SK-N-SH (cell line): ENCODE data around the gene SCAPER. TPM values are rescaled to one million over a fixed set of nuclear protein-coding genes. Genes with fewer than 3 reads are reported as not detected.

Experiments used
- CTCF ChIA-PET: fragments of 300-600, 350-600 bp; formaldehyde crosslinking; extraction: SDS; loops from one replicate; lab custom pipeline; 2021; lab: Yijun Ruan, JAX
- POLR2A ChIA-PET: fragments of 350-600 bp; sonication (Branson Sonifier 250); formaldehyde crosslinking; extraction: SDS; loops from one replicate; lab custom pipeline; 2020; ENCODE audit warnings: antibody characterized with exemption, inconsistent platforms; lab: Yijun Ruan, JAX
- DNase-seq: peaks from one replicate; pipeline ENCODE4 v3.0.0; 2012
- H2AFZ ChIP-seq: fragments of 200-600 bp; sonication (generic); 2 replicates; pipeline ENCODE4 v1.8.1; 2016; ENCODE audit warnings: antibody characterized with exemption, mild to moderate bottlenecking, low read depth
- H3F3A ChIP-seq: fragments of 200-600 bp; sonication (generic); replicated peaks from 2 replicates; pipeline ENCODE3; 2016; ENCODE audit warnings: antibody characterized with exemption, mild to moderate bottlenecking; ENCODE audit not compliant: insufficient read depth
- H3K27ac ChIP-seq, 2 experiments: fragments of 200-500 bp in 1 of 2; fragments of 200-600 bp in 1 of 2; sonication (Bioruptor generic) in 1 of 2; sonication (generic), shearing (Covaris generic) in 1 of 2; 2 replicates each; pipeline versions ENCODE4 v1.5.1 to v1.6.1; 2014 to 2016; ENCODE audit warnings: low read depth in 2 of 2, inconsistent platforms in 1 of 2, low read length in 1 of 2, mild to moderate bottlenecking in 1 of 2, mixed read lengths in 1 of 2
- H3K27me3 ChIP-seq: fragments of 200-600 bp; sonication (generic), shearing (Covaris generic); 2 replicates; pipeline ENCODE4 v1.6.1; 2016; ENCODE audit warnings: mixed run types; ENCODE audit not compliant: insufficient read depth
- H3K36me3 ChIP-seq, 2 experiments: fragments of 200-500 bp in 1 of 2; fragments of 200-600 bp in 1 of 2; sonication (Bioruptor generic) in 1 of 2; sonication (generic) in 1 of 2; replicated peaks in 1 of 2; 2 replicates each; pipeline versions ENCODE3 to v1.5.1; 2014 to 2016; ENCODE audit warnings: low read length in 1 of 2, mild to moderate bottlenecking in 1 of 2; ENCODE audit not compliant: insufficient read depth in 2 of 2, control insufficient read depth in 1 of 2
- H3K4me1 ChIP-seq, 2 experiments: fragments of 200-500 bp in 1 of 2; fragments of 200-600 bp in 1 of 2; sonication (Bioruptor generic) in 1 of 2; sonication (generic), shearing (Covaris generic) in 1 of 2; 2 replicates each; pipeline versions ENCODE4 v1.5.1 to v1.6.1; 2014 to 2016; ENCODE audit warnings: low read depth in 1 of 2, low read length in 1 of 2, mixed run types in 1 of 2; ENCODE audit not compliant: insufficient read depth in 2 of 2, control insufficient read depth in 1 of 2
- H3K4me2 ChIP-seq: fragments of 200-600 bp; sonication (generic), shearing (Covaris generic); 2 replicates; pipeline ENCODE4 v1.6.1; 2017; ENCODE audit warnings: mixed run types
- H3K4me3 ChIP-seq, 2 experiments: fragments of 200-500 bp in 1 of 2; fragments of 200-600 bp in 1 of 2; sonication (Bioruptor generic) in 1 of 2; sonication (generic), shearing (Covaris generic) in 1 of 2; 2 replicates each; pipeline versions ENCODE4 v1.5.1 to v1.8.1; 2014 to 2016; ENCODE audit warnings: low read depth in 2 of 2, inconsistent platforms in 1 of 2, low read length in 1 of 2, mild to moderate bottlenecking in 1 of 2, mixed read lengths in 1 of 2, moderate library complexity in 1 of 2
- H3K79me2 ChIP-seq: fragments of 200-600 bp; sonication (generic); 2 replicates; pipeline ENCODE4 v1.8.1; 2017; ENCODE audit warnings: mild to moderate bottlenecking; ENCODE audit not compliant: insufficient read depth
- H3K9ac ChIP-seq: fragments of 200-600 bp; sonication (generic); 2 replicates; pipeline ENCODE4 v1.6.1; 2017; ENCODE audit warnings: mixed run types
- H3K9me2 ChIP-seq: fragments of 200-600 bp; sonication (generic); 2 replicates; pipeline ENCODE4 v1.6.1; 2017; ENCODE audit warnings: mixed run types
- H3K9me3 ChIP-seq: fragments of 200-600 bp; sonication (generic); 2 replicates; pipeline ENCODE4 v1.6.1; 2017; ENCODE audit warnings: mixed run types, mild to moderate bottlenecking, moderate library complexity
- H4K20me1 ChIP-seq: fragments of 200-600 bp; sonication (generic); 2 replicates; pipeline ENCODE4 v1.6.1; 2017; ENCODE audit warnings: mild to moderate bottlenecking, mixed run types; ENCODE audit not compliant: insufficient read depth
- CHD2 ChIP-seq: fragments of 150-350 bp; IDR thresholded peaks from 2 replicates; pipeline ENCODE4 v1.6.1; 2018; ENCODE audit warnings: low read length; ENCODE audit not compliant: partially characterized antibody
- CTCF ChIP-seq: fragments of 200-600 bp; sonication (generic); IDR thresholded peaks from 2 replicates; pipeline ENCODE4 v1.6.1; 2017; ENCODE audit warnings: antibody characterized with exemption, mild to moderate bottlenecking, moderate library complexity
- ELF1 ChIP-seq: IDR thresholded peaks from 2 replicates; pipeline ENCODE4 v1.4.0; 2012
- FOSL2 ChIP-seq: IDR thresholded peaks from 2 replicates; pipeline ENCODE4 v1.4.0; 2012; ENCODE audit warnings: low read depth, mild to moderate bottlenecking, moderate library complexity, borderline replicate concordance
- FOXM1 ChIP-seq: IDR thresholded peaks from 2 replicates; pipeline ENCODE4 v1.4.0; 2012; ENCODE audit warnings: low read depth, mild to moderate bottlenecking
- GABPA ChIP-seq: IDR thresholded peaks from 2 replicates; pipeline ENCODE4 v1.4.0; 2012; ENCODE audit warnings: low read depth, mild to moderate bottlenecking
- GATA2 ChIP-seq: sonication (generic); formaldehyde crosslinking; IDR thresholded peaks from 2 replicates; pipeline ENCODE4 v1.5.0; 2020; ENCODE audit warnings: mild to moderate bottlenecking, missing genetic modification reagents
- MXI1 ChIP-seq: IDR thresholded peaks from 2 replicates; pipeline ENCODE4 v1.6.1; 2012; ENCODE audit warnings: mild to moderate bottlenecking, low read depth, low read length, improper control_type of control experiment
- NFIC ChIP-seq: IDR thresholded peaks from 2 replicates; pipeline ENCODE4 v1.4.0; 2012; ENCODE audit warnings: borderline replicate concordance
- NRF1 ChIP-seq: IDR thresholded peaks from 2 replicates; pipeline ENCODE4 v1.6.1; 2012; ENCODE audit warnings: low read depth, mild to moderate bottlenecking, low read length
- PBX3 ChIP-seq: IDR thresholded peaks from 2 replicates; pipeline ENCODE4; 2012
- POLR2AphosphoS5 ChIP-seq: IDR thresholded peaks from 2 replicates; pipeline ENCODE4 v1.6.1; 2012; ENCODE audit warnings: low read depth, low read length
- RAD21 ChIP-seq: IDR thresholded peaks from 2 replicates; pipeline ENCODE4 v1.6.1; 2012; ENCODE audit warnings: mild to moderate bottlenecking, low read length
- REST ChIP-seq: IDR thresholded peaks from 2 replicates; pipeline ENCODE4 v1.6.1; 2012; ENCODE audit warnings: mild to moderate bottlenecking, low read depth, low read length, moderate library complexity
- RFX5 ChIP-seq: IDR thresholded peaks from 2 replicates; pipeline ENCODE4 v1.6.1; 2012; ENCODE audit warnings: mild to moderate bottlenecking, improper control_type of control experiment, low read length
- RXRA ChIP-seq: IDR thresholded peaks from 2 replicates; pipeline ENCODE4 v1.4.0; 2012; ENCODE audit warnings: low read depth, mild to moderate bottlenecking, borderline replicate concordance
- SIN3A ChIP-seq: IDR thresholded peaks from 2 replicates; pipeline ENCODE4 v1.6.1; 2012; ENCODE audit warnings: low read depth, mild to moderate bottlenecking, low read length, moderate library complexity, borderline replicate concordance
- SMC3 ChIP-seq: IDR thresholded peaks from 2 replicates; pipeline ENCODE4 v1.6.1; 2012; ENCODE audit warnings: low read depth, low read length, improper control_type of control experiment
- YY1 ChIP-seq: IDR thresholded peaks from 2 replicates; pipeline ENCODE4 v1.4.0; 2012; ENCODE audit warnings: low read depth, mild to moderate bottlenecking
- WGBS: methylation state at CpG from one replicate; pipeline ENCODE4 v1.1.6; 2017; ENCODE audit warnings: low lambda C conversion rate; 5-methylcytosine and 5-hydroxymethylcytosine counted together
- polyA plus RNA-seq, 3 experiments: library from polyadenylated mRNA; depleted of rRNA; stranded (reverse); fragments of >200 nt; gene quantifications; 2 replicates each; pipeline ENCODE4 v1.2.3, GENCODE V29; 2012

The SCAPER gene
- polyA plus RNA-seq, 1 of the 3 experiments (the other 2 are of a cell fraction): 1.8 TPM

GRCh38 chr15:76903251-76903681, 1.9 kb downstream of the SCAPER start:
- no peak overlapping the region; a peak in 1 of 4 replicates for H3K27ac ChIP-seq
- H4K20me1 ChIP-seq: no peaks in the 10 kb centered on the region
- no peaks in the 10 kb centered on the region for H3K36me3 ChIP-seq
- no peak overlapping the region for H3K9ac ChIP-seq
- peak overlapping the region; percentile 25; the same call in 1 of the 2 replicates for H3K4me2 ChIP-seq
- H3K9me3 ChIP-seq: no peaks in the 10 kb centered on the region
- no peak overlapping the region for H2AFZ ChIP-seq
- H3F3A ChIP-seq: peaks cover 22% of the 10 kb centered on the region
- no peaks in the 10 kb centered on the region for H3K9me2 ChIP-seq
- DNase-seq: peak; percentile 50
- TF ChIP-seq YY1: no peak
- TF ChIP-seq MXI1: no peak
- peak; percentile 60 for TF ChIP-seq RAD21
- TF ChIP-seq ELF1: no peak
- TF ChIP-seq CTCF: peak; percentile 44
- TF ChIP-seq FOSL2: peak; percentile 7; the same call in 1 of the 2 replicates
- no peak for TF ChIP-seq SIN3A
- H3K79me2 ChIP-seq: peaks cover 14% of the 10 kb centered on the region; the same call in 1 of the 2 replicates
- ChIA-PET POLR2A (no interaction called here), CTCF (interaction anchor here (1.0 to 2.3 kb wide), 2 partner anchors 36 to 120 kb away, joined by 3 to 7 read pairs; no protein-coding TSS in a partner anchor)
- peaks cover 13 to 15% of the 10 kb centered on the region in 2 experiments; a peak in 3 of 4 replicates for H3K4me1 ChIP-seq
- no peaks in the 10 kb centered on the region for H3K27me3 ChIP-seq
- H3K4me3 ChIP-seq: no peak overlapping the region

GRCh38 chr15:76901965-76902364, 3.2 kb downstream of the SCAPER start:
- CTCF ChIA-PET: no interaction called here
- POLR2A ChIA-PET: no interaction called here

More at GRCh38 chr15:76901965-76902364, 3.2 kb downstream of the SCAPER start:
- Histone ChIP-seq H3K9me3 (no peaks in the 10 kb centered on the region), H3K79me2 (peaks cover 22% of the 10 kb centered on the region; the same call in 1 of the 2 replicates), H3K27me3 (no peaks in the 10 kb centered on the region), H3K4me1 (peaks cover 13 to 15% of the 10 kb centered on the region in 2 experiments; a peak in 3 of 4 replicates), H2AFZ (no peak overlapping the region), H3K9me2 (no peaks in the 10 kb centered on the region), H3K27ac (no peak overlapping the region), H3K4me2 (no peak overlapping the region), H3K4me3 (no peak overlapping the region), H3K36me3 (no peaks in the 10 kb centered on the region), H3F3A (peaks cover 22% of the 10 kb centered on the region), H4K20me1 (no peaks in the 10 kb centered on the region), H3K9ac (no peak overlapping the region)
- no peak for DNase-seq
- no peak for TF ChIP-seq SMC3
- no peak for TF ChIP-seq RFX5
- TF ChIP-seq NRF1: no peak
- no peak for TF ChIP-seq RXRA
- TF ChIP-seq NFIC: no peak
- no peak for TF ChIP-seq FOSL2
- TF ChIP-seq MXI1: no peak
- TF ChIP-seq GATA2 (CRISPR knock-in tag): no peak
- TF ChIP-seq SIN3A: no peak
- TF ChIP-seq PBX3: no peak
- no peak for TF ChIP-seq CHD2
- TF ChIP-seq GABPA: no peak
- no peak for TF ChIP-seq POLR2AphosphoS5
- TF ChIP-seq RAD21: no peak
- TF ChIP-seq REST: no peak
- TF ChIP-seq FOXM1: no peak
- no peak for TF ChIP-seq ELF1
- WGBS: 96% methylated on average over 2 of the region's 2 CpGs
